ENCODE results near the gene BEST2. TPM values are rescaled to one million over a fixed set of nuclear protein-coding genes. Genes with fewer than 3 reads are reported as not detected.

The BEST2 gene
- total RNA-seq, 2 donors from 2014 or later, result 12.1 to 22.6 TPM

- no peaks in the 10 kb centered on the region for H3K27me3 ChIP-seq
- intact Hi-C loops (cut with DNase I), result loop anchor here (5.0 kb wide), 1 partner anchor 35 kb away; the partner anchor contains the start of gene TNPO2
- H3K4me1 ChIP-seq, result no peaks in the 10 kb centered on the region
- H3K27ac ChIP-seq, result no peak overlapping the region
- H3K4me3 ChIP-seq, result peak overlapping the region; percentile 24
- H3K9ac ChIP-seq (ENCODE audit: low read depth in 2 of 2, low read length in 2 of 2), result no peak overlapping the region
- no peaks in the 10 kb centered on the region for H3K9me3 ChIP-seq
- peak; percentile 67 for DNase-seq
- peak; percentile 94 for TF ChIP-seq CTCF (IDR thresholded peaks at IDR 0.05)
- no peaks in the 10 kb centered on the region for H3K36me3 ChIP-seq
These were observed 6.1 kb downstream of the BEST2 start for GRCh38 chr19:12757544-12758274.

DNA sequence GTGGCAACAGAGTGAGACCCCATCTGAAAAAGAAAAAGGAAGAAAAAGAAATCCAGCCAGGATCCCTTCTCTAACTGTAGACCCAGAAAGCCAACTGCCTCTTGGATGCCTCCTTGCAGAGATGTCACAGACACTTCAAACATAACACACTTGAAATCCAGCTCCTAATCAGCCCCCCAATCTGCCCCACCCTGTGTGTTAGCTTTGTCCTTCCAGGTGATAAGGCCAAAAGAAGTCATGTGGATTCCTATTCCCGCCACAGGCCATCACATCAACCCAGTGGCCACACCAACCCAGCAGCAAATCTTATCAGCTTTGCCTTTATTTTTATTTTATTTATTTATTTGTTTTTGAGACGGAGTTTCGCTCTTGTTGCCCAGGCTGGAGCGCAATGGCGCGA, 8.1 kb downstream of the BEST2 start:
- no peak for DNase-seq

DNA sequence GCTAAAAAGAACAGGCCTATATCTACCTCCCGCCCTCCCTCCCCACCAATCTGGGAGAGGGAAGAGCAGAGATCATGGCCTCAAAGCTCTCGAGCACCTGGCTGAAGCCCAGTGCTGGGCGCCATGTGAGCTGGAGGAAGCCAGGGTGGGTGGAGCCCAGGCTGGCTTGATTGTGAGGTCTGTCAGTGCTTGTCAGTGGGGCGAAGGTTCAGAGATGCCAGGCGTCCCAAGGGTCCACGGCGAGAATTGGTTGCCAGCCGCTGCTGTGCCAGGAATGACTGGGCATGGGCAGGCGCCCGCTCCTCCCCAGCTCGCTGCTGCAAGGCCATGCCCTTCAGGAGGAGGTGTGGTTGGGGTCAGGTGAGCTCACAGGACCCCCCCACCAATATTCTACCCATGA, 11.5 kb downstream of the BEST2 start:
- intact Hi-C loops (cut with DNase I), result loop anchor here (2.0 to 5.0 kb wide), 2 partner anchors 34 to 84 kb away; no protein-coding TSS in a partner anchor
- H3K9ac ChIP-seq (ENCODE audit: low read depth in 2 of 2, low read length in 2 of 2), result no peak overlapping the region
- no peak overlapping the region for H3K27ac ChIP-seq
- no peaks in the 10 kb centered on the region for H3K4me1 ChIP-seq
- no peaks in the 10 kb centered on the region for H3K9me3 ChIP-seq
- no peak for TF ChIP-seq CTCF (IDR thresholded peaks at IDR 0.05)
- DNase-seq, result no peak
- H3K36me3 ChIP-seq, result no peaks in the 10 kb centered on the region
- no peak overlapping the region for H3K4me3 ChIP-seq
- no peaks in the 10 kb centered on the region for H3K27me3 ChIP-seq

More for the DNA sequence above, 8.1 kb downstream of the BEST2 start:
- no peak overlapping the region for H3K9ac ChIP-seq (ENCODE audit: low read depth in 2 of 2, low read length in 2 of 2)
- no peak overlapping the region for H3K4me3 ChIP-seq
- no peaks in the 10 kb centered on the region for H3K36me3 ChIP-seq
- H3K27me3 ChIP-seq, result no peaks in the 10 kb centered on the region
- intact Hi-C loops (cut with DNase I), result loop anchor here (5.0 kb wide), 2 partner anchors 37 to 38 kb away; partner anchors contain the start of gene TNPO2
- H3K9me3 ChIP-seq, result no peaks in the 10 kb centered on the region
- no peak for TF ChIP-seq CTCF (IDR thresholded peaks at IDR 0.05)
- no peak overlapping the region for H3K27ac ChIP-seq
- H3K4me1 ChIP-seq, result no peaks in the 10 kb centered on the region

GRCh38 chr19:12764698-12765097, 13.1 kb downstream of the BEST2 start:
- Histone ChIP-seq H3K9ac (ENCODE audit: low read depth in 2 of 2, low read length in 2 of 2) (no peak overlapping the region), H3K4me3 (no peak overlapping the region), H3K27me3 (no peaks in the 10 kb centered on the region), H3K9me3 (no peaks in the 10 kb centered on the region), H3K36me3 (no peaks in the 10 kb centered on the region), H3K27ac (no peak overlapping the region), H3K4me1 (no peaks in the 10 kb centered on the region)
- DNase-seq, result no peak
- intact Hi-C loops (cut with DNase I), result loop anchor here (5.0 kb wide), 1 partner anchor 33 kb away; no protein-coding TSS in a partner anchor
- no peak for TF ChIP-seq CTCF (IDR thresholded peaks at IDR 0.05)

DNA sequence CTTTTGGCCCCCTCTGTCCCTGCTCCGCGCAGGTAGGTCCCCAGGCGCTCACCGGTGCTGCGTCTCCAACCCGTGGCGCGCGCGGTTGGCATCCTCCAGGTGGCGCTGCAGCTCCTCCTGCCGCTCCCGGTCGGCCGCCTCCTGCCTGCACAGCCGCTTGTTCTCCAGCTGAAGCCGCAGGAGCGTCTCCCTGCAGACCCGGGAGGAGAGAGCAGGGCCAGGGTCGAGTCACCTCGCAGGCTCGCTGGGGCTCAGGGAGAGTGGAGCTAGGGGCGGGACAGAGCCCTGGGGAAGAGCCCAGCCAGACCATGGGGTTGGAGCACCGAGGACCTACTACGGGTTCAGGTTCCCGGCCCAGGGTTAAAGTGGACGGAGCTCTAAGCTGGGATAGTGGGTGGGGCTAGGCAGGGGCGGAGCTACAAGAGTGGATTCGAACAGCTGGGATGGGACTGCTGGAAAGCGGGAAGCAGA, 14.5 kb downstream of the BEST2 start:
- H3K36me3 ChIP-seq, result no peaks in the 10 kb centered on the region

More for the DNA sequence above, 14.5 kb downstream of the BEST2 start:
- TF ChIP-seq CTCF (IDR thresholded peaks at IDR 0.05), result peak; percentile 74
- Histone ChIP-seq H3K4me3 (peak overlapping the region; percentile 12), H3K9me3 (no peaks in the 10 kb centered on the region), H3K27ac (no peak overlapping the region), H3K27me3 (no peaks in the 10 kb centered on the region), H3K9ac (ENCODE audit: low read depth in 2 of 2, low read length in 2 of 2) (peak overlapping the region in 1 of 2 donors; percentile 24), H3K4me1 (no peaks in the 10 kb centered on the region)
- intact Hi-C loops (cut with DNase I), result no loop called here
- peak; percentile 81 for DNase-seq

Data from colonic mucosa (tissue), 4 donors.